Erythroblast (primary cell): ENCODE data around the gene RGS5.

Experiments used
- GATA1 ChIP-seq: IDR thresholded peaks from 2 replicates; pipeline ENCODE4 v1.6.1; 2011; ENCODE audit warnings: low read depth, mild to moderate bottlenecking, control low read depth, low read length, moderate library complexity
- POLR2A ChIP-seq: IDR thresholded peaks from 2 replicates; pipeline ENCODE4 v1.6.1; 2011; ENCODE audit warnings: mild to moderate bottlenecking, low read length

DNA sequence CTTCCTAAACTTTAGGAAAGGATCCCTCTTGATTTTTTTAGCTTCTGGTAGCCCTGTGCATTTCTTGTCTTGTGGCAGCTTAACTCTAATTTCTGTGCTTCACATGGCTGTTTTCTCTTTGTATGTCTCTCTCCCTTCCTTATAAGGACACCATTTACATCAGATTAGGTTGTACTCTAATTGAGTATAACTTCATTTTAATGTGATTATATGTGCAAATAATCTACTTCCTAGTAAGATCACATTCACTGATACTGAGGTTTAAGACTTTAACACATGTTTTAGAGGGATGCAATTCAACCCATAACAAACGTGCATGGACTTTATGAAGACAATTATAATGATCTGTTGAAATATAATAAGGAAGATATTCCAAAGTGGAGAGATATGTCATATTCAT, 86.8 kb downstream of the RGS5 start:
- no peak for TF ChIP-seq POLR2A
- TF ChIP-seq GATA1 = no peak
